K562 (cell line): Measurements from ENCODE around the gene PCNX3. TPM values are rescaled to one million over a fixed set of nuclear protein-coding genes. Genes with fewer than 3 reads are reported as not detected.
A peak's percentile ranks its signal among the peaks of the same experiment; 100 is the strongest.

Experiments used
- AFF1 ChIP-seq, 2 experiments: fragments of 450-650 bp; IDR thresholded peaks; 2 replicates each; pipeline ENCODE4 v1.6.1; 2018; ENCODE audit warnings: mild to moderate bottlenecking in 2 of 2, low read depth in 1 of 2; ENCODE audit not compliant: partially characterized antibody in 2 of 2
- BRCA1 ChIP-seq, 2 experiments: fragments of 450-650 bp in 1 of 2; sonication (generic) in 1 of 2; formaldehyde crosslinking in 1 of 2; IDR thresholded peaks; 2 replicates each; pipeline versions ENCODE4 v1.5.0 to v1.6.1; 2017 to 2020; ENCODE audit warnings: mild to moderate bottlenecking in 1 of 2, missing genetic modification reagents in 1 of 2
- BRD4 ChIP-seq: fragments of 200-600 bp; sonication (generic); IDR thresholded peaks from 2 replicates; pipeline ENCODE4 v1.6.1; 2017; ENCODE audit warnings: inconsistent platforms
- CBX5 ChIP-seq: IDR thresholded peaks from 2 replicates; pipeline ENCODE4 v1.6.1; 2014; ENCODE audit warnings: low read depth, borderline replicate concordance
- CREB3 ChIP-seq: fragments of 450-650 bp; conservative IDR thresholded peaks from 2 replicates; pipeline ENCODE4 v1.6.1; 2016; ENCODE audit warnings: missing genetic modification characterization, low read depth, mild to moderate bottlenecking, missing compliant biosample characterization, moderate library complexity
- ETV6 ChIP-seq, 3 experiments: fragments of 150-350 bp in 1 of 3; sonication (generic) in 1 of 3; formaldehyde crosslinking in 1 of 3; IDR thresholded peaks; 2 replicates each; pipeline versions ENCODE4 v1.6.1 to v1.8.0; 2014 to 2022; ENCODE audit warnings: borderline replicate concordance in 2 of 3, low read depth in 2 of 3, antibody characterized with exemption in 1 of 3, low read length in 1 of 3, mild to moderate bottlenecking in 1 of 3, missing genetic modification reagents in 1 of 3
- FOXK1 ChIP-seq: sonication (generic); formaldehyde crosslinking; IDR thresholded peaks from 2 replicates; pipeline ENCODE4 v1.8.0; 2022; ENCODE audit warnings: missing genetic modification reagents, mild to moderate bottlenecking, borderline replicate concordance
- HMG20B ChIP-seq: fragments of 250-450 bp; sonication (Bioruptor Pico); IDR thresholded peaks from 2 replicates; pipeline ENCODE4 v1.5.0; 2021; ENCODE audit warnings: mild to moderate bottlenecking
- MAZ ChIP-seq, 2 experiments: fragments of 450-650 bp in 1 of 2; sonication (generic) in 1 of 2; formaldehyde crosslinking; IDR thresholded peaks in 1 of 2; conservative IDR thresholded peaks in 1 of 2; 2 replicates each; pipeline versions ENCODE4 v1.4.0 to v1.5.0; 2020; ENCODE audit warnings: mild to moderate bottlenecking in 1 of 2, missing genetic modification reagents in 1 of 2
- MEIS2 ChIP-seq: fragments of 450-650 bp; IDR thresholded peaks from 2 replicates; pipeline ENCODE4 v1.6.1; 2014; ENCODE audit warnings: mild to moderate bottlenecking; ENCODE audit not compliant: partially characterized antibody
- MTA1 ChIP-seq: fragments of 450-650 bp; IDR thresholded peaks from 2 replicates; pipeline ENCODE4 v1.6.1; 2017; ENCODE audit warnings: borderline replicate concordance
- RBM39 ChIP-seq: fragments of 200-400 bp; formaldehyde crosslinking; optimal IDR thresholded peaks from 2 replicates; pipeline ENCODE3; 2018; ENCODE audit warnings: low read depth, low read length
- RHOXF2B ChIP-seq: fragments of 250-450 bp; sonication (Bioruptor Pico); conservative IDR thresholded peaks from 2 replicates; pipeline ENCODE4 v1.5.1; 2021
- SP2 ChIP-seq: IDR thresholded peaks from 2 replicates; pipeline ENCODE4 v1.6.1; 2011; ENCODE audit warnings: mild to moderate bottlenecking, low read depth, low read length, moderate library complexity; ENCODE audit not compliant: poor library complexity, severe bottlenecking; ENCODE audit errors: extremely low read depth
- SREBF1 ChIP-seq: fragments of 150-350 bp; IDR thresholded peaks from 2 replicates; pipeline ENCODE4 v1.6.1; 2014; ENCODE audit warnings: antibody characterized with exemption, low read depth, low read length, borderline replicate concordance
- TBP ChIP-seq: optimal IDR thresholded peaks from 2 replicates; pipeline ENCODE3; 2011; ENCODE audit warnings: low read depth, low read length, improper control_type of control experiment
- ZFP30 ChIP-seq: fragments of 250-450 bp; sonication (Bioruptor Pico); IDR thresholded peaks from 2 replicates; pipeline ENCODE4 v1.8.0; 2022; ENCODE audit warnings: moderate library complexity, mild to moderate bottlenecking, inconsistent platforms, borderline replicate concordance
- ZNF518B ChIP-seq: fragments of 250-450 bp; sonication (Bioruptor Pico); IDR thresholded peaks from 2 replicates; pipeline ENCODE4 v1.5.0; 2021; ENCODE audit warnings: mild to moderate bottlenecking, moderate library complexity
- polyA plus RNA-seq, 8 experiments: library from polyadenylated mRNA; depleted of rRNA in 4 of 8; stranded (reverse) in 5 of 8; unstranded in 3 of 8; fragments of >200 nt; fragmentation: Nextera tagmentation in 2 of 8; fragmentation: Illumina TruSeq in 1 of 8; extraction: Ambion mirVana in 2 of 8; extraction: Trizol in 1 of 8; gene quantifications; 2 replicates each; pipeline versions ENCODE4 v1.2.1 to v1.2.3, GENCODE V29; 2011 to 2014; ENCODE audit warnings: inconsistent platforms in 1 of 8, missing spikeins in 1 of 8
- total RNA-seq, 7 experiments: library from RNA; depleted of rRNA in 6 of 7; stranded (reverse); fragments of >200 nt in 6 of 7; fragmentation: Illumina TruSeq in 2 of 7; extraction: Trizol in 2 of 7; gene quantifications; 2 replicates each; pipeline versions ENCODE4 v1.2.1 to v1.2.3, GENCODE V29; 2011 to 2021; ENCODE audit warnings: low replicate concordance in 1 of 7

The PCNX3 gene
- total and polyA plus RNA-seq, 9 of the 15 experiments (the other 6 are each of a cell fraction or from before 2014, with no cell fraction given), result 0.11 to 47.8 (median 12.8) TPM

- peak; percentile 25 for TF ChIP-seq TBP
- no peak for TF ChIP-seq RBM39
- TF ChIP-seq CREB3 (tag), result no peak
- peak; percentile 98 for TF ChIP-seq MAZ (CRISPR knock-in tag; conservative IDR thresholded peaks at IDR 0.05 in 1 of 2, IDR thresholded peaks at IDR 0.05 in 1 of 2)
- TF ChIP-seq HMG20B (CRISPR knock-in tag), result no peak; the same call in 1 of the 2 replicates
- TF ChIP-seq RHOXF2B, result peak; percentile 85
- TF ChIP-seq AFF1 (IDR thresholded peaks at IDR 0.05; ENCODE audit: low read depth in 1 of 2, partially characterized antibody in 2 of 2), result no peak
- TF ChIP-seq CBX5, result no peak
- 0 out of 2 replicates have a peak, but pooled peaks have one; percentile 14 for TF ChIP-seq FOXK1 (CRISPR knock-in tag)
- TF ChIP-seq MEIS2, result peak; percentile 94
- no peak for TF ChIP-seq SREBF1
- no peak; a peak in 1 of 4 replicates for TF ChIP-seq ETV6 (IDR thresholded peaks at IDR 0.05; ENCODE audit: borderline replicate concordance in 1 of 2, low read depth in 2 of 2, low read length in 1 of 2)
- no peak for TF ChIP-seq ETV6 (CRISPR knock-in tag; IDR thresholded peaks at IDR 0.05; ENCODE audit: borderline replicate concordance)
- no peak for TF ChIP-seq BRCA1 (IDR thresholded peaks at IDR 0.05)
- TF ChIP-seq BRCA1 (CRISPR knock-in tag; IDR thresholded peaks at IDR 0.05), result no peak
- no peak for TF ChIP-seq ZNF518B (CRISPR knock-in tag)
- TF ChIP-seq SP2, result no peak
- no peak for TF ChIP-seq BRD4
- 0 out of 2 replicates have a peak, but pooled peaks have one; percentile 47 for TF ChIP-seq MTA1
- TF ChIP-seq ZFP30 (CRISPR knock-in tag), result no peak
Measured at GRCh38 chr11:65652511-65653228, 37.1 kb downstream of the PCNX3 start (continued).
